CD4-positive, alpha-beta T cell treated with Interleukin-12 subunit alpha and Interleukin-12 subunit beta, for 1 hour (primary cell): ENCODE data around the gene MIEN1.

Experiments used
- DNase-seq: peaks from one replicate; pipeline ENCODE4 v3.0.0-alpha.2; 2020

The MIEN1 gene

GRCh38 chr17:39696731-39697130 lies 33.6 kb downstream of the MIEN1 start:
- DNase-seq = no peak

- no peak for DNase-seq
These were observed 35.2 kb downstream of the MIEN1 start for GRCh38 chr17:39695089-39695474.

GRCh38 chr17:39694593-39694992 lies 35.7 kb downstream of the MIEN1 start:
- no peak for DNase-seq

GRCh38 chr17:39688945-39689344 lies 41.4 kb downstream of the MIEN1 start:
- DNase-seq = no peak

GRCh38 chr17:39688475-39688835 lies 41.9 kb downstream of the MIEN1 start:
- no peak for DNase-seq

GRCh38 chr17:39687546-39688474 lies 42.5 kb downstream of the MIEN1 start, which contains the start of gene PGAP3:
PGAP3 (minus strand) TSS chr17:39688057; CDS start chr17:39688014, 43 bp downstream.
- DNase-seq = peak; percentile 87

- DNase-seq = no peak
These were observed 43.2 kb downstream of the MIEN1 start for GRCh38 chr17:39687101-39687545.

GRCh38 chr17:39684369-39685192 lies 45.8 kb downstream of the MIEN1 start:
- no peak for DNase-seq

- DNase-seq = no peak
These were observed 46.9 kb downstream of the MIEN1 start for GRCh38 chr17:39683295-39683939.

GRCh38 chr17:39679521-39680192 lies 50.7 kb downstream of the MIEN1 start:
- DNase-seq = peak; percentile 61
